GM13976 (cell line): ENCODE measurements around the gene TSEN54.
"Not testable (repeated sequence)": the region's sequence is repeated elsewhere in the genome, so short reads cannot be mapped to it uniquely, and the experiment has no call there.

Experiments used
- DNase-seq: peaks from one replicate; pipeline ENCODE4 v3.0.0; 2012; ENCODE audit warnings: low spot score
- in situ Hi-C: fragments of 300-500 bp; cut with MboI; formaldehyde crosslinking; loops from one replicate; pipeline ENCODE4 v1.12.0; 2022; ENCODE audit warnings: low sequenced_read_pairs, mixed read lengths, inconsistent platforms; ENCODE audit not compliant: unreplicated experiment
- TF ChIP-seq, protein P1 (sequence below): IDR thresholded peaks from 2 replicates; pipeline ENCODE4 v1.5.1; 2012; ENCODE audit warnings: borderline replicate concordance, mild to moderate bottlenecking; ENCODE audit not compliant: insufficient read depth; ENCODE audit errors: extremely low read depth, missing control alignments, control extremely low read depth

Gene TSEN54

DNA sequence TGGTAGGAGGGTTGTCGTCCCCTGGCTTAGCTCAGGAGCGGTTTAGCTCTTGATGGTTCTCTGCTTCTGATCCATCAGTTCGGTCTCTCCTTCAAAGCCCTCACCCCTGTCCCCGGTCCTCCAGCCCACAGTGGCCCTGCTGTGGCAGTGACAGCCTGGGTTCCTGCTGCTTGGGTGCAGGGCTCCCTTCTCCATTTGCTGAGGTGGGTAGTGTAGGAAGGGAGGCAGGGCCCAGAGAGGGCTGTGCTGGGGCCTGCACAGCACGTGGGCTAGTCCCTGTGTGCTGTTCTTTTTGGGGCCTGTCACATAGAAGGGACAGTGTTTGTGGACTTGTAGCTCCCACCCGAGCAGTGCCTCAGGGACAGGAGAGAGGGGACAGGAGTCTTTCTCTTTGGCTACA, 41.6 kb upstream of the TSEN54 start:
- TF ChIP-seq, protein P1, sequence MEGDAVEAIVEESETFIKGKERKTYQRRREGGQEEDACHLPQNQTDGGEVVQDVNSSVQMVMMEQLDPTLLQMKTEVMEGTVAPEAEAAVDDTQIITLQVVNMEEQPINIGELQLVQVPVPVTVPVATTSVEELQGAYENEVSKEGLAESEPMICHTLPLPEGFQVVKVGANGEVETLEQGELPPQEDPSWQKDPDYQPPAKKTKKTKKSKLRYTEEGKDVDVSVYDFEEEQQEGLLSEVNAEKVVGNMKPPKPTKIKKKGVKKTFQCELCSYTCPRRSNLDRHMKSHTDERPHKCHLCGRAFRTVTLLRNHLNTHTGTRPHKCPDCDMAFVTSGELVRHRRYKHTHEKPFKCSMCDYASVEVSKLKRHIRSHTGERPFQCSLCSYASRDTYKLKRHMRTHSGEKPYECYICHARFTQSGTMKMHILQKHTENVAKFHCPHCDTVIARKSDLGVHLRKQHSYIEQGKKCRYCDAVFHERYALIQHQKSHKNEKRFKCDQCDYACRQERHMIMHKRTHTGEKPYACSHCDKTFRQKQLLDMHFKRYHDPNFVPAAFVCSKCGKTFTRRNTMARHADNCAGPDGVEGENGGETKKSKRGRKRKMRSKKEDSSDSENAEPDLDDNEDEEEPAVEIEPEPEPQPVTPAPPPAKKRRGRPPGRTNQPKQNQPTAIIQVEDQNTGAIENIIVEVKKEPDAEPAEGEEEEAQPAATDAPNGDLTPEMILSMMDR: no peak
- DNase-seq: no peak
- in situ Hi-C loops: no loop called here

DNA sequence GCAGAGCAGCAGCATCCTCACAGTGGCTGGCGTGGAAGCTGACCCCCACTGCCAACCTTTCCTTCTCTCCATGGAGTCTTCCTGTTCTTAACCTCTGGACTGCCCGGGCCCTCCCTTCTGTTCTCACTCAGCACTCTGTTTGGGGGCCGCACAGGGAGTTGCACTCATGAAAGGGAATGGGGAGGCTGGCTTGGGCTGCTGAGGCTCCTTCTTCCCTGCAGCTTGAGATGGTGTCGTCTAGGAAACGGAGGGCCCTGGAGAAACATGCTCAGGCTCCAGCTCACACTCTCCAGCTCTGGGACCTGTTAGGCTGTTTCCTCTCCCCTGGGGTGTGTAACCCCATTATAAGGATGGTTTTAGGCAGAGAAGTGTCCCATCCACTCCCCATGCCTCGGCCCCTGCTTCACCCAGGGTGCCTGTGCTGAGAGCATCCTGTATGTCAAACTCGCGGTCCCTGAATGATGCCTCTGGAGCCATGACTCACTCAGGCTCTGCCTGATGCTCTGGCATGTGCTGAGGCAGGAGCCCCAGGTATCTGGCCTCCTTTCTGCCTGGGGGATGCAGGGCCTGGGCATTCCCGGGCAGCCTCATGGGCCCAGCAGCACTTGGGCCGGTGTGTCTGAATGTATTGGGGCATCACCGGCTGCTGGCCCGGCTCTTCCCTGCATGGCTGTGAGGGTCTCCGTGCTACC, 41.0 kb upstream of the TSEN54 start:
- in situ Hi-C loops: no loop called here
- no peak for DNase-seq
- TF ChIP-seq, protein P1: no peak

DNA sequence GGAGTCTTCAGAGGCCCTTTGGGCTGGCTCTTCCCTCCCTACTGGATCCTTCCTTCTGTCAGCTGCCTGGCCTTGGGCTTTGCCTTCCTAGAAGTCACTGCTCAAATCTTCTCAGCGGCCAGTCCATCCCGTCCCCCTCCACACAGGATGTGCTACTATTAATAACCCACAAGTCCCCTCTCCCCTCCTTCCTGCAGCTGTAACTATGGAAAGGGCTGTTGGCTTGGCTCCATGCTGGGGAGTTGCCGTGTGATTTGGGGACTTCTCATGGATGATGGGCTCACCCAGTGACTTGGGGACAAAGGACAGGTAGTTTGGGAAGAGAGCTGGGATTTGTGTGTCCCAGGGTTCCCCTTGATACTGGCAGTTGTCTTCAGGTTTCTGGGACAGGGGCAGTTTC, 40.5 kb upstream of the TSEN54 start:
- DNase-seq: no peak
- in situ Hi-C loops: no loop called here
- TF ChIP-seq, protein P1: no peak

DNA sequence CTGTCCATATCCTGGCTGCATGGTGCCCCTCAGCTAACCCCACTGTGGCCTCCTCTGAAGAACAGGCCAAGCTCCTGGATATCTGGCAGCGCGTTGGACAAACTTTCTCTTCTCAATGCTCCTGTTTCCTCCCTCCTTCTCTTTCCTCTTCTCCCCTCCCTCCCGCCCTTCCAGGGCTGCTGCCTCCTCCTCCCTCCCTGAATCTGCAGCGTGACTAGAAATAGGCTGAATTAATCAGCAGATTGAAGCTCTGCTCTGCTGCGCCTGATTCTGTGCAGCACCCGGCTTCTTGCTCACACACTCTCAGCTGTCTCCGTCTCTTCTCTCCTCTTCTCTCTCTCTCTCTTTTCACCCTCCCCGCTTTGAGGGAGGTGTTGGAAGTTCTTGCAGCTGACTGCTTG, 40.1 kb upstream of the TSEN54 start:
- in situ Hi-C loops: no loop called here
- no peak for DNase-seq
- TF ChIP-seq, protein P1: no peak

DNA sequence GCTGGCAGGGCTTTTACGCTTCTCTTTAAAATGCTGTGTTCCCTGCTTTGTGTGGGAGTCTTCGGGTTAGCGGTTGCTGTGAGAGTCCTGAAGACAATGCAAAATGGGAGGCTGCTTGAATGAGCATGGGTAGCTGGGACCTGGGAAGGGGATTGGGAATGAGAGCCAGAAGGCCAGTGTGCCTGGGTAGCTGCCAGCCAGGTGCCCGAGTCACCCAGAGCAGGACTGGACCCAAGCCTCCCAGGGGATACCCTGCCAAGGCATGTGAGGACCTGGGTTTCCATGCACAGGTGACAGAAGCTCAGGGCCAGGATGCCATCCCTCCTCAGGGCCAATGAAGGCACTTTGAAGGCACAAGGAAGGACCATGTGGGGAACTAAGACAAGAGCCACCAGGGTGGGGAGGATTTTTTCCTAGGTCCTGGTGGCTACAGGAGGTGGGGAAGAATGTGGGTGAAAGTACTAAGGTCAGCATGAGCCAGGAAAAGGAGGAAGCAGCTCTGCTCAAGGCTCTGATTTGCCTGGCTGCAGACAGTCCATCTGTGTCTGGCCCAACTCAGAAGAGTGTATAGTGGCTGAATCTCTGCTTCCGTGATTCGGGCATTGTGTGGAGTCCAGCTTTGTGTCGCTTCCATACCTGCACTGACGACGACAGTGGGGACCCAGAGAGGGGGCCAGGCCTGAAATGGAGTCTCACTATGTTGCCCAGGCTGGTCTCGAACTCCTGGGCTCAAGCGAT, 39.4 kb upstream of the TSEN54 start:
- DNase-seq: no peak
- in situ Hi-C loops: no loop called here
- TF ChIP-seq, protein P1: no peak

DNA sequence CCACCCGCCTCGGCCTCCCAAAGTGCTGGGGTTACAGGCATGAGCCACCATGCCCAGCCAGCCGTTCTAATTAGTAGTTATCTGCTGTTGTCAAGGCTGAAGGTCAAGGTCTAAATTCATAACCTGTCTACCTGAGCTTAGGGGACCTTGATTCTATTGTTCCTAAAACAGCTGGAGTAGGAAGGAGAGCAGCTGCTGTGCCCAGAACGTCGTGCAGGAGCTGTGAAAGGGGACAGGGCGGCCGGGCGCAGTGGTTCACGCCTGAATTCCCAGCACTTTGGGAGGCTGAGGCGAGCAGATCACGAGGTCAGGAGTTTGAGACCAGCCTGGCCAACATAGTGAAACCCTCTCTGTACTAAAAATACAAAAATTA, 38.9 kb upstream of the TSEN54 start:
- in situ Hi-C loops, DNase-seq: not testable (repeated sequence)

DNA sequence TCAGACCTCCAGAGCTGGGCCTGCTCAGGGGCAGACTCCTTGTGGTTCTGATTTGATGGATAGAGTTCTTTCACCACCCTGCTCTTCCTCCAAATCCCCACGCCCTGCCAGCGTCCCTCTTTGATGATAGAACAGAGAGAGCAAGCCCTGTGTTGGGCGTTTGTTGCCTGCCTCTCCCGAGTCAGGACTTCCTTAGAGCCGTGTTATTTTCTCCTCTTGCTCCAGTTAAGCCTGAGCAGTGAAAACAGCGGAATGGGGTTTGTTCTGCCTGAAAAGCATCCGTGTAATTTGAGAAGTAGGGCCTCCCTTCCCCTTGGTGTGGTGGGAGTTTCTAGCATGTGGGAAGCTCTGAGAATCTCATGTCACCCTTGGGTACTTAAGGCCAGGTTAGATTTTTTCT, 37.8 kb upstream of the TSEN54 start:
- in situ Hi-C loops: no loop called here
- TF ChIP-seq, protein P1: no peak
- DNase-seq: no peak
